ENCODE data around the gene SLC7A6OS.

Gene SLC7A6OS

DNA sequence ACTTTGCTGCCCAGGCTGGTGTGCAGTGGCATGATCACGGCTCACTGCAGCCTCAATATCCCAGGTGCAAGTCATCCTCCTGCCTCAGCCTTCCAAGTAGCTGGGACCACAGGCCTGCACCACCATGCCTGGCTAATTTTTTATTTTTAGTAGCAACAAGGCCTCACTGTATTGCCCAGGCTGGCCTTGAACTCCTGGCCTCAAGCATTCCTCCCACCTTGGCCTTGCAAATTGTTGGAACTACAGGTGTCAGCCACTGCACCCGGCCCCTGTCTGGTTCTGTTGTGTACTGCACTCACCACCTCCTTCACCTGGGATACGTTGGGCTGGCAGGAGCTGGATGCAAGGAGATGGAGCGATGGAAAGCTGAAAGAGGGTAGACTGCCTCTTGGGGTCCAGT, 57.0 kb downstream of the SLC7A6OS start:
- DNase-seq (ENCODE audit: low spot score), result no peak

DNA sequence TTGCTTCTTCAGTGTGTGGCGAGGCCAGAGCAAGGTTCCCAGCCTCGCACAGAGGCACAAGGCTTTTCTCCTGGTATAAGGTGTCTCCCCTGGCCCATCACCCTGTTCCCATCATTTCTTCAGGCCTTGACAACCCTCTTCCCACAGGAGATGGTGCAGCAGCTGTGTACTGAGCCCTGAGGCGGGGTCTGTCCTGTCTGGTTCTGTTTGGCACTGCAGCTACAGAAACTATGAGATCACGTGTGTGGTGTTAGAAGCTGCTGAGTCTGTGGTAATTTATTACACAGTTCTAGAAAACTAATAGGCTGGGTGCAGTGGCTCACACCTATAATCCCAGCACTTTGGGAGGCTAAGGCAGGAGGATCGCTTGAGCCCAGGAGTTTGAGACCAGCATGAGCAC, 58.4 kb downstream of the SLC7A6OS start:
- no peak for DNase-seq (ENCODE audit: low spot score)

DNA sequence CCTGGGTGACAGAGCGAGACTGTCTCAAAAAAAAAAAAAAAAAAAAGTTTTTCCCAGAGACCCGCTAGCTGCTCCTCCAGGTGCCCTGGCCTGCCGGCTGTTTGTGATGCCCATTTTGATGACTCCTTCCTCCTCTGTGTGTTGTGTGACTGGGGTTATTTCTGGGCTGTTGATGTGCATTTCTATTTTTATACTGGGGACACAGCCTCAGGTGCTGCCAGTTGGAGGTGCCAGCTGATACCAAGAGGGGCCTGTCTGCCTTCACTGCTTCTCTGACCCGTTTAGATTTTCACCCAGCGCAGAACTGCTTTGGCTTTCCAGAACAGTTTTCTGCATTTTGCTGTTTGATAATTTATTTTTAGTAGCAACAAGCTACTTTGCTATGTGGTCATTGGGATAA, 58.9 kb downstream of the SLC7A6OS start:
- no peak for DNase-seq (ENCODE audit: low spot score)

DNA sequence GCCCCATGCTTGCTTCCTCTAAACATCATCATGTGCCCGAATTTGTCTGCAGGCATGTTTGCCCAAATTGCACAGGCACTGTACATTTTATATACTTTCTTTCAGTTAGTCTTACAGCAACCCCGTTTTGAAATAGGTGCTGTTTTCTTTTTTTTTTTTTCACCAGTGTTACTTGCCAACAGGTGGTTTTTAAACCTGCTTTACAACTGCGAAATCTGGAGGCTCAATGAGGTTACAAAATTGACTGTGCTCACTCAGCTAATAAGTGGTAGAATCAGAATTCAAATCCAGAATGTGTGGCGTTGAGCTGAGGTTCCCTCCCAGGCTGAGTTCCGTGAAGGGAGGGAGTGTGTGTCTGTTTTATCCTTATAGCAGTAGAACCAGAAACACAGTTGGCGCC, 59.8 kb downstream of the SLC7A6OS start:
- DNase-seq (ENCODE audit: low spot score), result no peak

DNA sequence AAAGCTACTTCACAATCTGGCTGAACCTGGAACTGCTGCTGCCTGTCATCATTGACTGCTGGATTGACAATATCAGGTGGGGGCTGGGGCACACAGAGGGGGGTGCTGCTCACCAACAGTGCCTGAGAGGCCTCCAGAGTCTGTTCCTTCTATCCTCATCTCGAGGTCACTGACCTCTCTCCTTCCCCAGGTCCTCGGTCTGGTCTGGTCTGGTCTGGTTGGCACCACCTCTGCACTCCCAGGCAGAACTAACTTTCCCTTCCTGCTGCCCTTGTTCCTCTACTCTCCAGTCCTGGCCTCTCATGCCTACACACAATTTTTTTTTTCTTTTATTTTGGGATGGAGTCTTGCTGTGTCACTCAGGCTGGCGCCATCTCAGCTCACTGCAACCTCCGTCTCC, 61.4 kb downstream of the SLC7A6OS start:
- DNase-seq (ENCODE audit: low spot score), result no peak

Measured in LoVo (cell line).